ENCODE measurements around the gene BBS1. TPM values are rescaled to one million over a fixed set of nuclear protein-coding genes. Genes with fewer than 3 reads are reported as not detected.

Gene BBS1
- polyA plus RNA-seq, 2 of the 4 experiments (the other 2 are of a cell fraction), result 12.5 TPM

DNA sequence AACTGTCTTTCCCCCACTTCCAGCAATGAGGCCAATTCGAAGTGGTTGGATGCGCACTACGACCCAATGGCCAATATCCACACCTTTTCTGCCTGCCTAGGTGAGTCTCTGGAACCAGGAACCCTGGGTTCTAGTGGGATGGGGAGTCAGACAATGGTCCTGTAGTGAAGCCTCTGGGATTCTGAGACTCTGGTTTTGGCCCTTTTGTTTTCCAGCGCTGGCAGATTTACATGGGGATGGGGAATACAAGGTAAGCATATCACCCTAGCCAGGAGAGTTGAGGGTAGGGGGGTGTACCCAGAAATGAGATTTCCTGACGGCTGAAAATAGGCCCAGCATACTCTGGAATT is 530 bp downstream of the BBS1 start (continued):
- TF ChIP-seq, protein P1, sequence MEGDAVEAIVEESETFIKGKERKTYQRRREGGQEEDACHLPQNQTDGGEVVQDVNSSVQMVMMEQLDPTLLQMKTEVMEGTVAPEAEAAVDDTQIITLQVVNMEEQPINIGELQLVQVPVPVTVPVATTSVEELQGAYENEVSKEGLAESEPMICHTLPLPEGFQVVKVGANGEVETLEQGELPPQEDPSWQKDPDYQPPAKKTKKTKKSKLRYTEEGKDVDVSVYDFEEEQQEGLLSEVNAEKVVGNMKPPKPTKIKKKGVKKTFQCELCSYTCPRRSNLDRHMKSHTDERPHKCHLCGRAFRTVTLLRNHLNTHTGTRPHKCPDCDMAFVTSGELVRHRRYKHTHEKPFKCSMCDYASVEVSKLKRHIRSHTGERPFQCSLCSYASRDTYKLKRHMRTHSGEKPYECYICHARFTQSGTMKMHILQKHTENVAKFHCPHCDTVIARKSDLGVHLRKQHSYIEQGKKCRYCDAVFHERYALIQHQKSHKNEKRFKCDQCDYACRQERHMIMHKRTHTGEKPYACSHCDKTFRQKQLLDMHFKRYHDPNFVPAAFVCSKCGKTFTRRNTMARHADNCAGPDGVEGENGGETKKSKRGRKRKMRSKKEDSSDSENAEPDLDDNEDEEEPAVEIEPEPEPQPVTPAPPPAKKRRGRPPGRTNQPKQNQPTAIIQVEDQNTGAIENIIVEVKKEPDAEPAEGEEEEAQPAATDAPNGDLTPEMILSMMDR (IDR thresholded peaks at IDR 0.05), result no peak
- TF ChIP-seq EHF (CRISPR knock-in tag; IDR thresholded peaks at IDR 0.05) (no peak), NFE2L2 (conservative IDR thresholded peaks at IDR 0.05; ENCODE audit: low read length) (no peak), RAD21 (conservative IDR thresholded peaks at IDR 0.05 in 1 of 2, IDR thresholded peaks at IDR 0.05 in 1 of 2) (no peak)

DNA sequence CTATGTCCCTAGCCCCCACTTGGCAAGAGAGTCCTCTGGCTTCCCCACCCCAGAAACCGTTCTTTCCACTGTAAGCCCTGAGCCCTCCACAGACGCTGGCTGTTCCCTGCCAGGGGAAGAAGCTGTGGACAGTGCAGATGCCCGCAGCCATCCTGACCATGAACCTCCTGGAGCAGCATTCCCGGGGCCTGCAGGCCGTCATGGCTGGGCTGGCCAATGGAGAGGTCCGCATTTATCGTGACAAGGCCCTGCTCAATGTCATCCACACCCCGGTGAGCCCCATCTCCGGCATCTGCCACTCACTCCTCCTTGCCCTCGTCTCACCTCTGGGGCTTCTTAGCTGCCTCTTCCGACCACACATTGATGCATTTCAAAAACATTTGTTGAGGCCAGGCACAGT is 13.2 kb downstream of the BBS1 start:
- POLR2A ChIA-PET, result no interaction called here
- Histone ChIP-seq H3K9me3 (no peaks in the 10 kb centered on the region), H3K4me3 (no peak overlapping the region), H3K4me2 (no peak overlapping the region), H3K27ac (no peak overlapping the region), H3K4me1 (no peaks in the 10 kb centered on the region)
- no peak for ATAC-seq
- no peak for DNase-seq (ENCODE audit: low read depth in 1 of 2, low spot score in 1 of 2)
- CTCF ChIA-PET, result interaction anchor here (0.7 to 2.0 kb wide), 2 partner anchors 9 to 116 kb away, joined by 3 to 4 read pairs; no protein-coding TSS in a partner anchor
- FAIRE-seq, result no peak
- WGBS (ENCODE audit: missing lambda C conversion rate), result 94% methylated on average over 11 of the region's 11 CpGs
- no peak for TF ChIP-seq HOXB5 (CRISPR knock-in tag; IDR thresholded peaks at IDR 0.05)
- TF ChIP-seq, protein P2, sequence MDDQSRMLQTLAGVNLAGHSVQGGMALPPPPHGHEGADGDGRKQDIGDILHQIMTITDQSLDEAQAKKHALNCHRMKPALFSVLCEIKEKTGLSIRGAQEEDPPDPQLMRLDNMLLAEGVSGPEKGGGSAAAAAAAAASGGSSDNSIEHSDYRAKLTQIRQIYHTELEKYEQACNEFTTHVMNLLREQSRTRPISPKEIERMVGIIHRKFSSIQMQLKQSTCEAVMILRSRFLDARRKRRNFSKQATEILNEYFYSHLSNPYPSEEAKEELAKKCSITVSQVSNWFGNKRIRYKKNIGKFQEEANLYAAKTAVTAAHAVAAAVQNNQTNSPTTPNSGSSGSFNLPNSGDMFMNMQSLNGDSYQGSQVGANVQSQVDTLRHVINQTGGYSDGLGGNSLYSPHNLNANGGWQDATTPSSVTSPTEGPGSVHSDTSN (IDR thresholded peaks at IDR 0.05), result no peak
- TF ChIP-seq, protein P3, sequence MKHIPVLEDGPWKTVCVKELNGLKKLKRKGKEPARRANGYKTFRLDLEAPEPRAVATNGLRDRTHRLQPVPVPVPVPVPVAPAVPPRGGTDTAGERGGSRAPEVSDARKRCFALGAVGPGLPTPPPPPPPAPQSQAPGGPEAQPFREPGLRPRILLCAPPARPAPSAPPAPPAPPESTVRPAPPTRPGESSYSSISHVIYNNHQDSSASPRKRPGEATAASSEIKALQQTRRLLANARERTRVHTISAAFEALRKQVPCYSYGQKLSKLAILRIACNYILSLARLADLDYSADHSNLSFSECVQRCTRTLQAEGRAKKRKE (CRISPR knock-in tag; IDR thresholded peaks at IDR 0.05; ENCODE audit: low read depth), result no peak
- TF ChIP-seq TFCP2L1 (CRISPR knock-in tag; IDR thresholded peaks at IDR 0.05), result no peak
- TF ChIP-seq, protein P4, sequence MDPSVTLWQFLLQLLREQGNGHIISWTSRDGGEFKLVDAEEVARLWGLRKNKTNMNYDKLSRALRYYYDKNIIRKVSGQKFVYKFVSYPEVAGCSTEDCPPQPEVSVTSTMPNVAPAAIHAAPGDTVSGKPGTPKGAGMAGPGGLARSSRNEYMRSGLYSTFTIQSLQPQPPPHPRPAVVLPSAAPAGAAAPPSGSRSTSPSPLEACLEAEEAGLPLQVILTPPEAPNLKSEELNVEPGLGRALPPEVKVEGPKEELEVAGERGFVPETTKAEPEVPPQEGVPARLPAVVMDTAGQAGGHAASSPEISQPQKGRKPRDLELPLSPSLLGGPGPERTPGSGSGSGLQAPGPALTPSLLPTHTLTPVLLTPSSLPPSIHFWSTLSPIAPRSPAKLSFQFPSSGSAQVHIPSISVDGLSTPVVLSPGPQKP (IDR thresholded peaks at IDR 0.05; ENCODE audit: low read depth, low read length), result no peak
- TF ChIP-seq FOXS1 (CRISPR knock-in tag; IDR thresholded peaks at IDR 0.05), result no peak
- TF ChIP-seq HOXA7 (CRISPR knock-in tag; IDR thresholded peaks at IDR 0.05), result no peak
- TF ChIP-seq ZC3H11A (IDR thresholded peaks at IDR 0.05), result no peak
- TF ChIP-seq, protein P5, sequence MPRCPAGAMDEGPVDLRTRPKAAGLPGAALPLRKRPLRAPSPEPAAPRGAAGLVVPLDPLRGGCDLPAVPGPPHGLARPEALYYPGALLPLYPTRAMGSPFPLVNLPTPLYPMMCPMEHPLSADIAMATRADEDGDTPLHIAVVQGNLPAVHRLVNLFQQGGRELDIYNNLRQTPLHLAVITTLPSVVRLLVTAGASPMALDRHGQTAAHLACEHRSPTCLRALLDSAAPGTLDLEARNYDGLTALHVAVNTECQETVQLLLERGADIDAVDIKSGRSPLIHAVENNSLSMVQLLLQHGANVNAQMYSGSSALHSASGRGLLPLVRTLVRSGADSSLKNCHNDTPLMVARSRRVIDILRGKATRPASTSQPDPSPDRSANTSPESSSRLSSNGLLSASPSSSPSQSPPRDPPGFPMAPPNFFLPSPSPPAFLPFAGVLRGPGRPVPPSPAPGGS (IDR thresholded peaks at IDR 0.05), result no peak
- no peak for TF ChIP-seq FOSL2 (IDR thresholded peaks at IDR 0.05)
- TF ChIP-seq FOSL2 (CRISPR knock-in tag; IDR thresholded peaks at IDR 0.05), result no peak
- TF ChIP-seq, protein P6, sequence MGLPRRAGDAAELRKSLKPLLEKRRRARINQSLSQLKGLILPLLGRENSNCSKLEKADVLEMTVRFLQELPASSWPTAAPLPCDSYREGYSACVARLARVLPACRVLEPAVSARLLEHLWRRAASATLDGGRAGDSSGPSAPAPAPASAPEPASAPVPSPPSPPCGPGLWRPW (IDR thresholded peaks at IDR 0.05), result no peak
- TF ChIP-seq ESRRA (IDR thresholded peaks at IDR 0.05; ENCODE audit: borderline replicate concordance, low read length), result no peak
- no peak for TF ChIP-seq TP53 (CRISPR knock-in tag; IDR thresholded peaks at IDR 0.05)
